ENCODE data around the gene MFSD6L.

MFSD6L gene

GRCh38 chr17:8794636-8795035, 4.5 kb downstream of the MFSD6L start:
- H3K9me3 ChIP-seq (ENCODE audit: control insufficient read depth, low read length): no peaks in the 10 kb centered on the region
- H3K79me2 ChIP-seq: no peaks in the 10 kb centered on the region
- H3K27ac ChIP-seq: no peak overlapping the region
- no peak for TF ChIP-seq CTCF (IDR thresholded peaks at IDR 0.05)
- H3K27me3 ChIP-seq (ENCODE audit: control insufficient read depth, insufficient read depth, low read length): no peaks in the 10 kb centered on the region
- H3K4me1 ChIP-seq: peaks cover under 1% of the 10 kb centered on the region
- H3K4me2 ChIP-seq (ENCODE audit: low read length): no peak overlapping the region
- H3K36me3 ChIP-seq (ENCODE audit: control insufficient read depth, insufficient read depth, low read length): no peaks in the 10 kb centered on the region
- no peak overlapping the region for H3K4me3 ChIP-seq (ENCODE audit: low read depth, low read length)
- no peak overlapping the region for H3K9ac ChIP-seq
- no peak overlapping the region for H2AFZ ChIP-seq

- Histone ChIP-seq H3K9me3 (ENCODE audit: control insufficient read depth, low read length) (no peaks in the 10 kb centered on the region), H3K79me2 (no peaks in the 10 kb centered on the region), H3K27me3 (ENCODE audit: control insufficient read depth, insufficient read depth, low read length) (no peaks in the 10 kb centered on the region), H2AFZ (no peak overlapping the region), H3K4me1 (no peaks in the 10 kb centered on the region), H3K4me3 (ENCODE audit: low read depth, low read length) (no peak overlapping the region), H3K4me2 (ENCODE audit: low read length) (no peak overlapping the region), H3K27ac (no peak overlapping the region), H3K9ac (no peak overlapping the region), H3K36me3 (ENCODE audit: control insufficient read depth, insufficient read depth, low read length) (no peaks in the 10 kb centered on the region)
- TF ChIP-seq CTCF (IDR thresholded peaks at IDR 0.05): no peak
These were observed 5.5 kb downstream of the MFSD6L start for GRCh38 chr17:8793649-8794048.

GRCh38 chr17:8792646-8793045, 6.5 kb downstream of the MFSD6L start:
- H3K4me1 ChIP-seq: no peaks in the 10 kb centered on the region
- H3K9ac ChIP-seq: no peak overlapping the region
- H3K4me2 ChIP-seq (ENCODE audit: low read length): no peak overlapping the region
- H3K9me3 ChIP-seq (ENCODE audit: control insufficient read depth, low read length): no peaks in the 10 kb centered on the region
- no peak for TF ChIP-seq CTCF (IDR thresholded peaks at IDR 0.05)
- H3K27ac ChIP-seq: no peak overlapping the region
- no peaks in the 10 kb centered on the region for H3K79me2 ChIP-seq
- H3K4me3 ChIP-seq (ENCODE audit: low read depth, low read length): no peak overlapping the region
- no peaks in the 10 kb centered on the region for H3K36me3 ChIP-seq (ENCODE audit: control insufficient read depth, insufficient read depth, low read length)
- no peaks in the 10 kb centered on the region for H3K27me3 ChIP-seq (ENCODE audit: control insufficient read depth, insufficient read depth, low read length)
- H2AFZ ChIP-seq: no peak overlapping the region

GRCh38 chr17:8791910-8792270, 7.3 kb downstream of the MFSD6L start:
- Histone ChIP-seq H3K4me1 (no peaks in the 10 kb centered on the region), H2AFZ (no peak overlapping the region), H3K9ac (no peak overlapping the region), H3K9me3 (ENCODE audit: control insufficient read depth, low read length) (no peaks in the 10 kb centered on the region), H3K27me3 (ENCODE audit: control insufficient read depth, insufficient read depth, low read length) (no peaks in the 10 kb centered on the region), H3K36me3 (ENCODE audit: control insufficient read depth, insufficient read depth, low read length) (no peaks in the 10 kb centered on the region), H3K4me3 (ENCODE audit: low read depth, low read length) (no peak overlapping the region), H3K27ac (no peak overlapping the region), H3K4me2 (ENCODE audit: low read length) (no peak overlapping the region), H3K79me2 (no peaks in the 10 kb centered on the region)
- TF ChIP-seq CTCF (IDR thresholded peaks at IDR 0.05): no peak

GRCh38 chr17:8791248-8791909, 7.8 kb downstream of the MFSD6L start:
- no peak for TF ChIP-seq CTCF (IDR thresholded peaks at IDR 0.05)
- Histone ChIP-seq H3K9ac (no peak overlapping the region), H3K27ac (no peak overlapping the region), H2AFZ (no peak overlapping the region), H3K4me1 (no peaks in the 10 kb centered on the region), H3K27me3 (ENCODE audit: control insufficient read depth, insufficient read depth, low read length) (no peaks in the 10 kb centered on the region), H3K79me2 (no peaks in the 10 kb centered on the region), H3K9me3 (ENCODE audit: control insufficient read depth, low read length) (no peaks in the 10 kb centered on the region), H3K4me3 (ENCODE audit: low read depth, low read length) (no peak overlapping the region), H3K4me2 (ENCODE audit: low read length) (no peak overlapping the region), H3K36me3 (ENCODE audit: control insufficient read depth, insufficient read depth, low read length) (no peaks in the 10 kb centered on the region)
